HepG2 (cell line): ENCODE results near the gene JTB. TPM values are rescaled to one million over a fixed set of nuclear protein-coding genes. Genes with fewer than 3 reads are reported as not detected.

Source experiments
- ARNTL ChIP-seq: sonication (generic); formaldehyde crosslinking; IDR thresholded peaks from 2 replicates; pipeline ENCODE4 v1.4.0; 2020; ENCODE audit warnings: mild to moderate bottlenecking, missing genetic modification reagents
- BHLHE40 ChIP-seq: IDR thresholded peaks from 2 replicates; pipeline ENCODE4 v1.6.1; 2011; ENCODE audit warnings: low read length, improper control_type of control experiment
- FOSL1 ChIP-seq: sonication (generic); formaldehyde crosslinking; IDR thresholded peaks from 2 replicates; pipeline ENCODE4 v1.9.0; 2021; ENCODE audit warnings: missing genetic modification reagents, borderline replicate concordance
- HIVEP1 ChIP-seq: sonication (generic); formaldehyde crosslinking; IDR thresholded peaks from 2 replicates; pipeline ENCODE4 v1.4.0; 2020; ENCODE audit warnings: mild to moderate bottlenecking, missing genetic modification reagents
- HMG20A ChIP-seq: IDR thresholded peaks from 2 replicates; pipeline ENCODE4 v1.6.1; 2016; ENCODE audit warnings: borderline replicate concordance
- HMGA1 ChIP-seq: sonication (generic); formaldehyde crosslinking; conservative IDR thresholded peaks from 2 replicates; pipeline ENCODE4 v1.4.0; 2020; ENCODE audit warnings: missing genetic modification reagents
- HOXA3 ChIP-seq: sonication (generic); formaldehyde crosslinking; IDR thresholded peaks from 2 replicates; pipeline ENCODE4 v1.5.0; 2020; ENCODE audit warnings: missing genetic modification reagents
- HOXA7 ChIP-seq: sonication (generic); formaldehyde crosslinking; IDR thresholded peaks from 2 replicates; pipeline ENCODE4 v1.8.1; 2022; ENCODE audit warnings: mild to moderate bottlenecking, missing genetic modification reagents, moderate library complexity
- KDM5B ChIP-seq: sonication (generic); formaldehyde crosslinking; IDR thresholded peaks from 2 replicates; pipeline ENCODE4 v1.4.0; 2020; ENCODE audit warnings: missing genetic modification reagents, mild to moderate bottlenecking, borderline replicate concordance
- MEIS2 ChIP-seq: sonication (generic); formaldehyde crosslinking; IDR thresholded peaks from 2 replicates; pipeline ENCODE4 v1.9.0; 2021; ENCODE audit warnings: mild to moderate bottlenecking, missing genetic modification reagents
- MXD4 ChIP-seq: IDR thresholded peaks from 2 replicates; pipeline ENCODE4 v1.6.1; 2016; ENCODE audit warnings: mild to moderate bottlenecking, missing biosample characterization, missing genetic modification reagents
- MYC ChIP-seq: sonication (generic); formaldehyde crosslinking; IDR thresholded peaks from 2 replicates; pipeline ENCODE4 v1.9.0; 2021; ENCODE audit warnings: missing genetic modification reagents, borderline replicate concordance
- NPAS2 ChIP-seq: sonication (generic); formaldehyde crosslinking; IDR thresholded peaks from 2 replicates; pipeline ENCODE4 v1.8.0; 2022; ENCODE audit warnings: mild to moderate bottlenecking, missing genetic modification reagents, borderline replicate concordance
- NR3C1 ChIP-seq: sonication (generic); formaldehyde crosslinking; IDR thresholded peaks from 2 replicates; pipeline ENCODE4 v1.4.0; 2020; ENCODE audit warnings: missing genetic modification reagents
- ONECUT2 ChIP-seq: sonication (generic); formaldehyde crosslinking; IDR thresholded peaks from 2 replicates; pipeline ENCODE4 v1.4.0; 2020; ENCODE audit warnings: missing genetic modification reagents
- RCOR2 ChIP-seq: IDR thresholded peaks from 2 replicates; pipeline ENCODE4 v1.6.1; 2016; ENCODE audit warnings: missing biosample characterization, missing genetic modification reagents
- SALL1 ChIP-seq: sonication (generic); formaldehyde crosslinking; IDR thresholded peaks from 2 replicates; pipeline ENCODE4 v1.8.0; 2022; ENCODE audit warnings: mild to moderate bottlenecking, missing genetic modification reagents
- SP5 ChIP-seq: IDR thresholded peaks from 2 replicates; pipeline ENCODE4 v1.6.1; 2016; ENCODE audit warnings: low read depth, borderline replicate concordance
- SRSF4 ChIP-seq: fragments of 200-400 bp; formaldehyde crosslinking; IDR thresholded peaks from one replicate; pipeline ENCODE4 v1.6.1; 2018; ENCODE audit warnings: mild to moderate bottlenecking, low read depth, low read length, moderate library complexity; ENCODE audit not compliant: poor library complexity, severe bottlenecking
- TCF7L2 ChIP-seq: IDR thresholded peaks from 2 replicates; pipeline ENCODE4 v1.6.1; 2011; ENCODE audit warnings: mild to moderate bottlenecking, low read depth, low read length, moderate library complexity
- ZFYVE20 ChIP-seq: sonication (generic); formaldehyde crosslinking; IDR thresholded peaks from 2 replicates; pipeline ENCODE4 v1.8.0; 2023; ENCODE audit warnings: low read depth, mild to moderate bottlenecking, moderate library complexity, missing genetic modification reagents, borderline replicate concordance
- ZNF317 ChIP-seq: sonication (generic); formaldehyde crosslinking; IDR thresholded peaks from 2 replicates; pipeline ENCODE4 v1.5.0; 2020; ENCODE audit warnings: mild to moderate bottlenecking, missing genetic modification reagents
- ZNF331 ChIP-seq: sonication (generic); formaldehyde crosslinking; IDR thresholded peaks from 2 replicates; pipeline ENCODE4 v1.4.0; 2020; ENCODE audit warnings: missing genetic modification reagents
- ZNF333 ChIP-seq: sonication (generic); formaldehyde crosslinking; IDR thresholded peaks from 2 replicates; pipeline ENCODE4 v1.4.0; 2020; ENCODE audit warnings: mild to moderate bottlenecking, missing genetic modification reagents, borderline replicate concordance
- ZNF670 ChIP-seq: sonication (generic); formaldehyde crosslinking; IDR thresholded peaks from 2 replicates; pipeline ENCODE4 v1.8.0; 2022; ENCODE audit warnings: mild to moderate bottlenecking, missing genetic modification reagents, borderline replicate concordance
- ZNF782 ChIP-seq: sonication (generic); formaldehyde crosslinking; IDR thresholded peaks from 2 replicates; pipeline ENCODE4 v1.4.0; 2020; ENCODE audit warnings: missing genetic modification reagents, mild to moderate bottlenecking, borderline replicate concordance
- ZNF839 ChIP-seq: sonication (generic); formaldehyde crosslinking; IDR thresholded peaks from 2 replicates; pipeline ENCODE4 v1.4.0; 2020; ENCODE audit warnings: missing genetic modification reagents, mild to moderate bottlenecking, borderline replicate concordance
- ZSCAN22 ChIP-seq: sonication (generic); formaldehyde crosslinking; IDR thresholded peaks from 2 replicates; pipeline ENCODE4 v1.4.0; 2020; ENCODE audit warnings: mild to moderate bottlenecking, missing genetic modification reagents
- polyA plus RNA-seq, 8 experiments: library from polyadenylated mRNA; depleted of rRNA in 3 of 8; stranded (reverse) in 7 of 8; unstranded in 1 of 8; fragments of >200 nt; fragmentation: Illumina TruSeq in 4 of 8; extraction: Trizol in 4 of 8; gene quantifications; 2 replicates each; pipeline versions ENCODE4 v1.2.1 to v1.2.3, GENCODE V29; 2011 to 2016; ENCODE audit warnings: low read depth in 4 of 8, missing spikeins in 1 of 8, mixed read lengths in 1 of 8; ENCODE audit not compliant: insufficient read depth in 1 of 8
- total RNA-seq, 5 experiments: library from RNA; depleted of rRNA; stranded (reverse); fragments of >200 nt; fragmentation: Illumina TruSeq; extraction: Trizol; gene quantifications; 2 replicates each; pipeline ENCODE4 v1.2.3, GENCODE V29; 2016; ENCODE audit warnings: low read depth in 1 of 5
- TF ChIP-seq, protein P1 (sequence below): IDR thresholded peaks from 2 replicates; pipeline ENCODE4 v1.6.1; 2016; ENCODE audit warnings: missing genetic modification reagents, missing compliant biosample characterization
- TF ChIP-seq, protein P2 (sequence below): sonication (generic); formaldehyde crosslinking; IDR thresholded peaks from 2 replicates; pipeline ENCODE4 v1.8.0; 2022; ENCODE audit warnings: missing genetic modification reagents, mild to moderate bottlenecking, borderline replicate concordance
- TF ChIP-seq, protein P3 (sequence below): sonication (generic); formaldehyde crosslinking; IDR thresholded peaks from 2 replicates; pipeline ENCODE4 v1.4.0; 2020; ENCODE audit warnings: mild to moderate bottlenecking, missing genetic modification reagents

Gene JTB
- total and polyA plus RNA-seq, 2 of the 13 experiments (the other 11 are each of a cell fraction or from before 2014, with no cell fraction given) = 96.7 to 99.2 TPM

DNA sequence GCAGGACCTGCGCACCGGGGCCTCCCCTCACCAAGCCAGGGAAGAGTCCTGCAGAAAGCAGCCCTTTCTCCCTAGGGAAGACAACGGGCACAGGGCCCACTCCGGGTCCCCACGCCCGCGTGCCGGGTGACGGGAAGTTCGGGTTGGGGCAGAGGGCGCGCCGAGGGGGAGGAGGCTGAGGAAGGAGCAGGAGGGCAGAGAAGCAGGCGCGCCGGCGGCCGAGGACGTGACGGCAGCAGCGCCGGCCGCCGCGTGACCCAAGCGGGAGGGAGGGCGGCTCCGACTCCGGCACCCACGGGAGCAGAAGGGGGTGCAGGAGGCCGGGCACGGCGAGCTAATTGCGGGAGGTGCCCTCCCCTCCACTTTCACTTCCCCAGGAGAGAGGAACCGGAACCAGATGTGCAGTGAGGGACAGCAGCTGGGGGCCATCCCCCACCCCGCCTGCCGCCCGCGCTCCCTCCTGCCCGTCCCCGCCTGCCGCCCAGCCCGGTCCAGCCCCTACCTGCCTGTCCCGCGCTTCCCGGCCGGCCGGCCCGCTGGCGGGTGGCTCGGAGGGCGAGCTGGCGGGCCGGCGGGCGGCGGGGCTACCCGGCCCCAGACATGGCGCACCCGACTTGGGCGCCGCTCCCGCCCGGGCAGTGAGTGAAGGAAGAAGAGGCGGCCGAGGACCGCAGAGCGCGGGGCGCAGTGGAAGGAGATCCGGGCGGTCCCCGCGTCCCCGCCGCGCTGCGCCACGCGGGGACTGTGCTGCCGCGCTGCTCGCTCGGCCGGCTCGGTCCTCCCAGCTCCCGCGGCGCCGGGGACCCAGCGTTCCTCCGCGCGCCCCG is 31.5 kb downstream of the JTB start (continued):
- TF ChIP-seq HMG20A (CRISPR knock-in tag) (no peak), HIVEP1 (no peak), SP5 (CRISPR knock-in tag) (no peak), ZNF670 (CRISPR knock-in tag) (no peak), ARNTL (0 out of 2 replicates have a peak, but pooled peaks have one; percentile 74), SRSF4 (no peak), NR3C1 (CRISPR knock-in tag) (no peak), HOXA7 (CRISPR knock-in tag) (no peak), HOXA3 (CRISPR knock-in tag) (no peak; the same call in 1 of the 2 replicates), ZSCAN22 (no peak), MXD4 (no peak; the same call in 1 of the 2 replicates), ZNF839 (CRISPR knock-in tag) (no peak), BHLHE40 (no peak), MYC (CRISPR knock-in tag) (peak; percentile 73), KDM5B (CRISPR knock-in tag) (peak; percentile 56; the same call in 1 of the 2 replicates), RCOR2 (CRISPR knock-in tag) (no peak), TCF7L2 (no peak), HMGA1 (CRISPR knock-in tag) (no peak), ZNF317 (CRISPR knock-in tag) (no peak), MEIS2 (CRISPR knock-in tag) (0 out of 2 replicates have a peak, but pooled peaks have one; percentile 22), ZNF782 (0 out of 2 replicates have a peak, but pooled peaks have one; percentile 7), SALL1 (CRISPR knock-in tag) (0 out of 2 replicates have a peak, but pooled peaks have one; percentile 25), FOSL1 (CRISPR knock-in tag) (no peak), NPAS2 (CRISPR knock-in tag) (no peak), ONECUT2 (no peak), ZNF333 (CRISPR knock-in tag) (0 out of 2 replicates have a peak, but pooled peaks have one; percentile 26), ZFYVE20 (CRISPR knock-in tag) (no peak), ZNF331 (CRISPR knock-in tag) (no peak)
- TF ChIP-seq, protein P1, sequence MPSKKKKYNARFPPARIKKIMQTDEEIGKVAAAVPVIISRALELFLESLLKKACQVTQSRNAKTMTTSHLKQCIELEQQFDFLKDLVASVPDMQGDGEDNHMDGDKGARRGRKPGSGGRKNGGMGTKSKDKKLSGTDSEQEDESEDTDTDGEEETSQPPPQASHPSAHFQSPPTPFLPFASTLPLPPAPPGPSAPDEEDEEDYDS (CRISPR knock-in tag) = no peak
- TF ChIP-seq, protein P2, sequence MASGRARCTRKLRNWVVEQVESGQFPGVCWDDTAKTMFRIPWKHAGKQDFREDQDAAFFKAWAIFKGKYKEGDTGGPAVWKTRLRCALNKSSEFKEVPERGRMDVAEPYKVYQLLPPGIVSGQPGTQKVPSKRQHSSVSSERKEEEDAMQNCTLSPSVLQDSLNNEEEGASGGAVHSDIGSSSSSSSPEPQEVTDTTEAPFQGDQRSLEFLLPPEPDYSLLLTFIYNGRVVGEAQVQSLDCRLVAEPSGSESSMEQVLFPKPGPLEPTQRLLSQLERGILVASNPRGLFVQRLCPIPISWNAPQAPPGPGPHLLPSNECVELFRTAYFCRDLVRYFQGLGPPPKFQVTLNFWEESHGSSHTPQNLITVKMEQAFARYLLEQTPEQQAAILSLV (CRISPR knock-in tag) = no peak; the same call in 1 of the 2 replicates
- TF ChIP-seq, protein P3, sequence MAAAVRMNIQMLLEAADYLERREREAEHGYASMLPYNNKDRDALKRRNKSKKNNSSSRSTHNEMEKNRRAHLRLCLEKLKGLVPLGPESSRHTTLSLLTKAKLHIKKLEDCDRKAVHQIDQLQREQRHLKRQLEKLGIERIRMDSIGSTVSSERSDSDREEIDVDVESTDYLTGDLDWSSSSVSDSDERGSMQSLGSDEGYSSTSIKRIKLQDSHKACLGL (CRISPR knock-in tag) = peak; percentile 75; the same call in 1 of the 2 replicates
